Testis (tissue), 3 donors: ENCODE data around the gene CDH13. TPM values are rescaled to one million over a fixed set of nuclear protein-coding genes. Genes with fewer than 3 reads are reported as not detected.

Experiments used
- DNase-seq: peaks from one replicate; pipeline ENCODE4 v3.0.0-alpha.2; 2019
- H3K27ac ChIP-seq, 2 donors: fragments of 200-600 bp; sonication (generic); one replicate each; pipeline ENCODE4 v1.5.1; 2019
- H3K27me3 ChIP-seq: fragments of 200-600 bp; sonication (generic); one replicate; pipeline ENCODE4 v1.5.1; 2019
- H3K36me3 ChIP-seq: fragments of 200-600 bp; sonication (generic); one replicate; pipeline ENCODE4 v1.5.1; 2017; ENCODE audit warnings: low read depth; ENCODE audit errors: missing control alignments
- H3K4me1 ChIP-seq: fragments of 200-600 bp; sonication (generic); one replicate; pipeline ENCODE4 v1.5.1; 2019
- H3K4me3 ChIP-seq, 2 donors: fragments of 200-600 bp; sonication (generic); one replicate each; pipeline ENCODE4 v1.5.1; 2017 to 2019
- H3K9me3 ChIP-seq: fragments of 200-600 bp; sonication (generic); one replicate; pipeline ENCODE4 v1.5.1; 2017
- POLR2A ChIP-seq: fragments of 450-650 bp; IDR thresholded peaks from one replicate; pipeline ENCODE4 v1.6.1; 2017; ENCODE audit warnings: antibody characterized with exemption, mild to moderate bottlenecking, moderate library complexity
- WGBS, 2 donors: methylation state at CpG; one replicate each; pipeline ENCODE4 v1.1.5; 2018; 5-methylcytosine and 5-hydroxymethylcytosine counted together
- intact Hi-C: fragments of 100-400 bp; cut with DNase I; formaldehyde crosslinking; loops from one replicate; pipeline ENCODE4 v1.15.1; 2023; ENCODE audit warnings: low total_unique reads
- polyA plus RNA-seq: library from polyadenylated mRNA; stranded (reverse); fragments of 350-450 nt; fragmentation: Illumina TruSeq; extraction: RNeasy Lipid Tissue Mini Kit (QIAGEN cat#74804); gene quantifications from one replicate; pipeline ENCODE4 v1.2.3, GENCODE V29; 2014; ENCODE audit warnings: low read depth, low replicate concordance; ENCODE audit not compliant: insufficient read depth
- total RNA-seq, 2 donors: library from RNA; depleted of rRNA; stranded (reverse); fragments of >200 nt; gene quantifications; one replicate each; pipeline ENCODE4 v1.2.3, GENCODE V29; 2016
- TF ChIP-seq, protein P1 (sequence below), 3 experiments: fragments of 450-650 bp in 2 of 3; fragments of 200-600 bp in 1 of 3; sonication (generic) in 1 of 3; IDR thresholded peaks; one replicate each; pipeline ENCODE4 v1.5.1; 2016 to 2019; ENCODE audit warnings: antibody characterized with exemption in 3 of 3, mild to moderate bottlenecking in 2 of 3, moderate library complexity in 1 of 3

Gene CDH13
- total and polyA plus RNA-seq, 3 donors from 2014 or later = 1.2 to 11.1 (median 2.0) TPM

- Histone ChIP-seq H3K4me1 (no peaks in the 10 kb centered on the region), H3K27me3 (no peaks in the 10 kb centered on the region), H3K4me3 (no peak overlapping the region), H3K36me3 (no peaks in the 10 kb centered on the region), H3K9me3 (no peaks in the 10 kb centered on the region), H3K27ac (no peak overlapping the region)
- 86 to 89% methylated on average over 9 of the region's 9 CpGs for WGBS, 2 donors
- TF ChIP-seq, protein P1, sequence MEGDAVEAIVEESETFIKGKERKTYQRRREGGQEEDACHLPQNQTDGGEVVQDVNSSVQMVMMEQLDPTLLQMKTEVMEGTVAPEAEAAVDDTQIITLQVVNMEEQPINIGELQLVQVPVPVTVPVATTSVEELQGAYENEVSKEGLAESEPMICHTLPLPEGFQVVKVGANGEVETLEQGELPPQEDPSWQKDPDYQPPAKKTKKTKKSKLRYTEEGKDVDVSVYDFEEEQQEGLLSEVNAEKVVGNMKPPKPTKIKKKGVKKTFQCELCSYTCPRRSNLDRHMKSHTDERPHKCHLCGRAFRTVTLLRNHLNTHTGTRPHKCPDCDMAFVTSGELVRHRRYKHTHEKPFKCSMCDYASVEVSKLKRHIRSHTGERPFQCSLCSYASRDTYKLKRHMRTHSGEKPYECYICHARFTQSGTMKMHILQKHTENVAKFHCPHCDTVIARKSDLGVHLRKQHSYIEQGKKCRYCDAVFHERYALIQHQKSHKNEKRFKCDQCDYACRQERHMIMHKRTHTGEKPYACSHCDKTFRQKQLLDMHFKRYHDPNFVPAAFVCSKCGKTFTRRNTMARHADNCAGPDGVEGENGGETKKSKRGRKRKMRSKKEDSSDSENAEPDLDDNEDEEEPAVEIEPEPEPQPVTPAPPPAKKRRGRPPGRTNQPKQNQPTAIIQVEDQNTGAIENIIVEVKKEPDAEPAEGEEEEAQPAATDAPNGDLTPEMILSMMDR (IDR thresholded peaks at IDR 0.05) = no peak
- TF ChIP-seq POLR2A = no peak
- intact Hi-C loops = no loop called here
- no peak for DNase-seq
These were observed 1006.5 kb downstream of the CDH13 start for GRCh38 chr16:83633286-83633685.

DNA sequence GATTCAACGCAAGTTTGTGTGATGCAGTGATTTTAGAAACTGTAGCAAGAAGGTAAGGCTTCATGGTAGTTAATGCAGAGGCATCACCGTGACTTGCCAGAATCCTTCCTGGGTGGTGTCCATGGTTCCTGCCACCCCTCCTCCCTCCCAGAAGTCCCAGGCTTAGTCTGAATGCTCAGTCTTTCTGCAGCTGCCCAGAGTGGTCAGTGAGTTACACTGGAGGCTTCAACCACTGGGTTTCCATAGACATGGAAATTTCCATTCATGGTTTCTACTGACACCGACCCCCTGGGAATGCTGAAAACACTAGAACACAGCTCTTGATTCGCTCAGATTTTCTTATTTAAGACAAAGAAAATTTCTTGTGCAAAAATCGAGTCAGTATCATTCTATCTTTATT is 1021.6 kb downstream of the CDH13 start:
- Histone ChIP-seq H3K27ac (no peak overlapping the region), H3K36me3 (no peaks in the 10 kb centered on the region), H3K4me1 (no peaks in the 10 kb centered on the region), H3K4me3 (no peak overlapping the region), H3K27me3 (no peaks in the 10 kb centered on the region), H3K9me3 (no peaks in the 10 kb centered on the region)
- DNase-seq = no peak
- no peak for TF ChIP-seq POLR2A
- intact Hi-C loops = no loop called here
- WGBS, 2 donors = 38 to 67% methylated on average over 5 of the region's 5 CpGs

DNA sequence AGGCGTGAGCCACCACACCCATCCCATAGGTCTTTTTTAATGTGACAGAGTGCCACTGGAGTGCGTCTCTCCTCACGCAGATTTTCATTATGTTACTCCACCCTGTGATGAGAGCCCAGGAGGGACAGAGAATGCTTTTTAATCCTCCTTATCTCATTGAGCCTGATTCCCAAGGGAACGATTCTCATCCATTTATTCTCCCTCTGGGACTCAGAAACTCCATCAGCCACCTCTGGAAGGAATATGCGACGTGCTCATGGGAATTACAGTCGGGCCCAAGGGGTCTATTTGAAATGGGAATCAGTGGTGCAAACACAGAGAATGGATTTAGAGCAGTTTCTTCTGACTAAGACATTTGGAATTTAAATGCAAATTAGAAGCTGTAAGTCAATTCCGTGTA is 1025.1 kb downstream of the CDH13 start:
- Histone ChIP-seq H3K27me3 (no peaks in the 10 kb centered on the region), H3K4me1 (no peaks in the 10 kb centered on the region), H3K4me3 (no peak overlapping the region), H3K9me3 (no peaks in the 10 kb centered on the region), H3K27ac (no peak overlapping the region), H3K36me3 (no peaks in the 10 kb centered on the region)
- WGBS, 2 donors = 75 to 85% methylated on average over 8 of the region's 8 CpGs
- intact Hi-C loops = no loop called here
- TF ChIP-seq, protein P1 (IDR thresholded peaks at IDR 0.05) = no peak
- no peak for TF ChIP-seq POLR2A
- no peak for DNase-seq

DNA sequence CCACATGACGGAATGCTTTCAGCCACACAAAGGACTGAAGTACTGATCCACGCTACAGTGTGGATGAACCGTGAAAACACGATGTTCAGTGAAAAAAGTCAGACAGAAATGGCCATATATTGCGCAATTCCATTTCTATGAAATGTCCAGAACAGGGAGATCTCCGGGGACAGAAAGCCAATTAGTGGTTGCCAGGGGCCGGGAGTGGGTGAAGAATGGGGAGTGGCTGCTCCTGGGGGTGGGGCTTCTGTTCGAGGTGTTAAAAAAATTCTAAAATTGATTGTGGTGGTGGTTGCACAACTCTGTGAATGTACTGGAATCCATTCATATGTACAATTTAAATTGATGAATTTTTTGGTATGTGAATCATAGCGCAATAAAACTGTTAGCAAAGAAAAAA is 1026.2 kb downstream of the CDH13 start:
- intact Hi-C loops = no loop called here
- Histone ChIP-seq H3K27me3 (no peaks in the 10 kb centered on the region), H3K27ac (no peak overlapping the region), H3K36me3 (no peaks in the 10 kb centered on the region), H3K4me3 (no peak overlapping the region), H3K4me1 (no peaks in the 10 kb centered on the region), H3K9me3 (no peaks in the 10 kb centered on the region)
- TF ChIP-seq, protein P1 (IDR thresholded peaks at IDR 0.05) = no peak
- TF ChIP-seq POLR2A = no peak
- no peak for DNase-seq
- WGBS, 2 donors = 84 to 89% methylated on average over 9 of the region's 9 CpGs

DNA sequence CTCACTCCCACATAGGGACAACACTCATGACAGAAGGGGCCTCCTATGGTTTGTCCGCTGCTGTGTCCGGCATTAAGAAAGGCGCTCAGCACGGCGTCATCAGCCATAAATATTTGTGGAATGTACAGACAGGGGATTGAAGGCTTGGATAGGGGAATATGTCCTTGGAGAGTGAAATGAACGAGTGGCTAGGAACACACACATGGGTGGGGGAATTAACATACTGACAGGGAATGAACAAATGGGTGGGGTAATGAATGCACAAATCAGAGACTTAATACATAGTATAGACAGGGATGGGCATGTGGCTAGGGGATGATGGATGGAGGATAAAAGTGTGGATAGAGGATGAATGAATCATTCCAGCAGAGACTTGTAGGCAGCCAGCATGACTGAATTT is 1027.0 kb downstream of the CDH13 start:
- WGBS, 2 donors = 38 to 43% methylated on average over 6 of the region's 6 CpGs
- intact Hi-C loops = no loop called here

More for the DNA sequence above, 1027.0 kb downstream of the CDH13 start:
- Histone ChIP-seq H3K4me3 (no peak overlapping the region), H3K36me3 (no peaks in the 10 kb centered on the region), H3K4me1 (no peaks in the 10 kb centered on the region), H3K27ac (no peak overlapping the region), H3K9me3 (no peaks in the 10 kb centered on the region), H3K27me3 (no peaks in the 10 kb centered on the region)
- TF ChIP-seq POLR2A = no peak
- TF ChIP-seq, protein P1 (IDR thresholded peaks at IDR 0.05) = no peak
- DNase-seq = no peak
